ENCODE results near the gene EPB41.
"Not testable (repeated sequence)": the region's sequence is repeated elsewhere in the genome, so short reads cannot be mapped to it uniquely, and the experiment has no call there.

DNA sequence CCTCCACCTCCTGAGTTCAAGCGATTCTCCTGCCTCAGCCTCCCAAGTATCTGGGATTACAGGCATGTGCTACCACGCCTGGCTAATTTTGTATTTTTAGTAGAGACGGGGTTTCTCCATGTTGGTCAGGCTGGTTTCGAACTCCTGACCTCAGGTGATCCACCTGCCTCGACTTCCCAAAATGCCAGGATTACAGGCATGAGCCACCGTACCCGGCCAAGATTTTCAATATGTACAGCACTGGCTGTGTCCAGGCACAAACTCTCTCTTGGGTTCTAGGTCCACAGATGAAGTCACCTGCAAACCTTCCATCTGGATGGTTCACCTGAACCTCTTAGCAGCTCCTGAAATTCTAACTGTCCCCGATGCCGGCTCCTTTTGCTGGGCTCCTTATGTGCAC, 236.0 kb downstream of the EPB41 start:
- TF ChIP-seq CTCF, POLR2AphosphoS5 (IDR thresholded peaks at IDR 0.05): not testable (repeated sequence)

Data from prostate gland (tissue), 2 donors.